ENCODE results near the gene SDF2. TPM values are rescaled to one million over a fixed set of nuclear protein-coding genes. Genes with fewer than 3 reads are reported as not detected.
"Not testable (repeated sequence)": the region's sequence is repeated elsewhere in the genome, so short reads cannot be mapped to it uniquely, and the experiment has no call there.

The SDF2 gene
- polyA plus RNA-seq, 1 donor, result 76.6 TPM

DNA sequence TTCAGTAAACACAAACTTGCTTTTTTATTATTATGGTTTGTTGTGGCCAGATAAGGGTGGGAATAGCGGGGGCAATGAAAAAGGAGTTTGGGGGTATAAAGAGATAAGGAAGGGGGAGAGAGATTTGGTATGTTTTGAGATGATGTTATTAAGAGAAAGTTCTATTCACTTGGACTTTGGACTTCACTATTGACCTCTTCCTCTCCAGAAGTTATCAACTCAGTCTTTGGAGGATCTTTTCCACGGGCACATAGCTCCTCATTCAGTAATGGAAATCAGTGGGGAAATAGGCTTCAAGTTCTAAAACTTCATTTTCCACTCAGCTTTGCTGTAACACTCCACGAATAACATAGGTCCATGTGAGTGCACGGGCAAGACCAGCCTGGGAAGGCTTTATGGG, 26.8 kb upstream of the SDF2 start:
- DNase-seq, result no peak

- DNase-seq, result no peak
Observed at GRCh38 chr17:28686296-28686695, 24.6 kb upstream of the SDF2 start.

DNA sequence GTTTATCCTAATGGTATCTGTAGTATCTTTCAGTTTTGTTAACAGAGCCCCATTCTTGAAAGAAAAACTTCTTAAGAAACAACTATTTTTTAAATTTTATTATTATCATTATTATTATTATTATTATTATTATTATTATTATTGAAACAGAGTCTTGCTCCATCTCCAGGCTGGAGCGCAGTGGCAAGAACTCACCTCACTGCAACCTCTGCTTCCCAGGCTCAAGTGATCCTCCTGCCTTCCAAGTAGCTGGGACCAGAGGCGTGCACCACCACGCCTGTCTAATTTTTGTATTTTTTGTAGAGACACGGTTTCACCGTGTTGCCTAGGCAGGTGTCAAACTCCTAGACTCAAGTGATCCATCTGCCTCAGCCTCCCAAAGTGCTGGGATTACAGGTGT, 23.7 kb upstream of the SDF2 start:
- DNase-seq, result no peak

GRCh38 chr17:28684963-28685362, 23.3 kb upstream of the SDF2 start:
- peak; percentile 31 for DNase-seq

GRCh38 chr17:28682655-28683054, 20.9 kb upstream of the SDF2 start:
- DNase-seq, result no peak

GRCh38 chr17:28675980-28676379, 14.3 kb upstream of the SDF2 start:
- no peak for DNase-seq

GRCh38 chr17:28675490-28675889, 13.8 kb upstream of the SDF2 start:
- no peak for DNase-seq

DNA sequence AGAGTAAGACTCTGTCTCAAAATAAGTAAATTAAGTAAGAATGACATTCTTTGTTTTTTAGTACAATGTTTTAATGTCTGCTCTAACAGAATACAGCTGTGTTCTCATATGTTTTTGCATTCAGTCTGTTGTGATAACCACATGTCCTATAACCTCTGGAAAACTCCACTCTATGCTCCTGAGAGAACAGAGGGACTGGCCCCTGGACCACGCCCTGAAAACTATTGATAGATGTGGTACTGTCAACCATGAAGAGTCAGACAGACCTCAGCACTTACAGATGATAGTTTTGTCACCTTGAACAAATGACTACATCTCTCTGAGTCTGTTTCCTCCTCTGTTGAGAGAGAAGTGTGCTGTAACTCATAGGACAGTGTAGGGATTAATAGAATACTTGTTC, 8.2 kb upstream of the SDF2 start:
- DNase-seq, result no peak

DNA sequence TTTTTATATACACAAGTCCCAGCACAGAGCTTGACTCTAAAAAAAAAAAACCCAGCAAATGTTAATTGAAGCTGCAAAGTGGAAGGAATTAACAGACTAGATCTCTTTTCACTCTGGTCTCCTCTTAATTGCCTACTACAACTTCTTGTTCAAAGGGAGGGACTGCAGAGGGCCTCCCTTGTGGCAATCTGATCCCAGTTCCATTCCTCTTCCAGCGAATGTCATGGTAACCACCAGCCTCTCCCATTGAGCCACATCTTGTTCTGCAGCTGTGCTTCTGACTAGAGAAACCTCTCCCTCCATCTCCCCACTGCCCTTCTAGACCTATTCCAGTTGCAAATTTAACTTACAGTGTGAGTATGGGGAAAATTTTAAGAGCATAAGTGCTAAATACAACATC, 6.2 kb upstream of the SDF2 start:
- no peak for DNase-seq

GRCh38 chr17:28665994-28666393, 4.3 kb upstream of the SDF2 start:
- DNase-seq, result no peak

- no peak for DNase-seq
Observed at GRCh38 chr17:28663723-28664122, 2.0 kb upstream of the SDF2 start.

DNA sequence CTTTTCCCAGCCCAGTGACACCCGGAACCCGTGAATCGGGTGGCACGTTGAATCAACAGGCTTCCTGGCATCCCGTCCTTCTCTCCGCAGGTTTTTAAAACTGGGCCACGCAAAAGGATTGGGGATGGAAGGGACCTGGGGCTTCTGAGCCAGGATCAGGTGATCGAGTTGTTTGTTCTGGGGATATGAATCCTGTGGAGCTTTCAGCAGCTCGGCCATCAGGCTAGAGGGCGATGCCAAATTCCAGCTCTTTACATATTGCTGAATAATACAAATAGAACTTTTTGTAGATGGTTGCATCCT, 772 bp upstream of the SDF2 start:
- no peak for DNase-seq

- not testable (repeated sequence) for DNase-seq
Observed at GRCh38 chr17:28659497-28659881, 2.2 kb downstream of the SDF2 start.

- not testable (repeated sequence) for DNase-seq
Observed at GRCh38 chr17:28658766-28659496, 2.8 kb downstream of the SDF2 start.

GRCh38 chr17:28658342-28658741, 3.4 kb downstream of the SDF2 start:
- DNase-seq, result not testable (repeated sequence)

GRCh38 chr17:28657756-28658155, 4.0 kb downstream of the SDF2 start:
- no peak for DNase-seq

DNA sequence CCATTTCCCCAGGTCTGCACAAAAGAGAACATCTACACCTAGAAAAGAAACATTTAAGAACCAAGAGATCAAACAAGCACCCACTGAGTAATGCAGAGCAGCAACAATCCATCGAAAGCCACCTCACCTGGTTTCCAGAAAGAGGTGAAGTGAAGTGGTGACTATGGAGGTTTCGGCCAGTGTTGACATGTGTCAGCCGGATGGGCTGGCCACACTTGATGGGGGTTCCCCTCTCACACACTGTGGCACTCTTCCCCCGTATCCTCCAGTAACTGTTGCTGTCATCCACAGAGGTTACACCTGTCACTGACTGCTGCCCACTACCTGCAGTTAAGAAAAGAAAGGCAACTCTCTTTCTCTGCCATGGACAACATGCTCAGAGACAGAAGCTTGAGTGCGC, 6.5 kb downstream of the SDF2 start:
- DNase-seq, result no peak

- no peak for DNase-seq
Observed at GRCh38 chr17:28648698-28649097, 13.0 kb downstream of the SDF2 start.

DNA sequence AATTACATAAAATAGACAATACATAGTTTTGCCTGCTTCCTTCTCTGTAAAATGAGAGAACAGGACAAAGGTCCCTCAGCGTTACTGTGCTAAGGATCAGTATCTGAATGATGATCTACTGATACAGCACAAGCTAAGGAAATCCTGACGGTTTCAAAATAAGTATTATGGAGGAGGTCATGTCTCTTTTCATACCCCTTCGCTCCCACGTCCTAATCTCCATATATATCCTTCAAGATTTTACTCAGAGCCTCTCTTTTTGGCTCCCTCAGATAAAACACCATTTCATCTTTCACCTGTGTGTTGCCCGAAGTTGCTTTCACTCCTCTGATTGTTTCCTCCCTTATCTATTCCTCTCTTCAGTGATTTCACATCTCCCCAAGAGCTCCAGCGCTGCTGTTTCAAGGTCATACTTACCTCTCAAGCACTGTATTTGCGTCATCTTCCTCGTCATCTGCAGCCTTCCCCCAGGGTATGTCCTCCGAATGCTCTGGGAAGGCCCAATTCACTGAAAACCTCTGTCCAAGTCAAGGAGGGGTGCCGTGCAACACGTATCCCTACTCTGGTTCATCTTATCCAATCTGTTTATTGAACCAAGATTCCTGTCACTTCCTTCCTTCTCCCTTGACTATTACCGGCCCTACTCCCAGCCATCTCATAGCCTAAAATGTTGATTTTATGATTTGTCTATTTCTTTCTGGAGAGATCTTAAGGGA, 15.5 kb downstream of the SDF2 start:
- no peak for DNase-seq

- DNase-seq, result no peak
Observed at GRCh38 chr17:28645576-28645939, 16.1 kb downstream of the SDF2 start.

GRCh38 chr17:28644787-28645575, 16.7 kb downstream of the SDF2 start, which contains the start of gene BLTP2:
Gene BLTP2, minus strand, starts transcription at chr17:28645158. Its CDS starts 102 bp downstream, at chr17:28645056.
- peak; percentile 92 for DNase-seq

DNA sequence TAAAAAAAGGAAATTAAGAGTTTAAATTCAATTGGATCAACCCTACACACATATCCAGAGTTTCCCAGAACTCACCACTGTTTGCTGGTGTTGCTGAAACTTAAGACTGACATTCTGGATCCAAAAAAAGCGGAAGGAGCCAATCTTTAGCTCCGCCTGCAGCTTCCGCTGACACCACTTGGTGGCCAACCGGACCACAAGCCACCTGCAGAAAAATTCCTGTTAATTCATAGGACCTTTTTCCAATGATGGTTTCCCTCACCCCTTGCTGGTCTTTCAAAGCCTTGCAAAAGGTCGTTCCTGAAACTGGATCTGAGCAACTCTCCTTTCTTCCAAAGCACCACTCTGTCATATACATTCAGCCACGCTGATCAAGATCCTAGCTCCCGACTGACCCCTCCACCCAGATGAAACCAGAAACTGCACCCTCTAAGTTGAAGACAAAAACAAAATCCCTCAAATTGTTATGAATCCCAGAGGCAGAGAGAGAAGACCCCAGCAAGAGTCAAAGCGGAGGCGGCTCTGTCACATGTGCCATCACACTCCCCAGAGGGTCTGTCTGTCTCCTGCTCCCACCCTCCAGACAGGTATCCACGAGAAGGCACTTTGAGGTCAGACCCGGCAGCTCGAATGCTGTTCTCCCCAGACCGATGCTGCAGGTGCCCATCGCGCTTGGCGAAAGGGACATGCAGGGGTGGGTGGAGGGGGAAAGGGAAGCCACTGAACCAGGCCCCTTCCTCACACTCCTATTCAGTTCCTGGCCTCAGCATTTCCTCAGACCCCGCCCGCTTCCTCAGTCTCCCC, 17.5 kb downstream of the SDF2 start:
- DNase-seq, result no peak

All from left kidney (tissue), 2 donors.